HCT116 (cell line): Measurements from ENCODE around the gene MORN1.

Experiments used
- EZH2phosphoT487 ChIP-seq: fragments of 200-600 bp; IDR thresholded peaks from 2 replicates; pipeline ENCODE4 v1.6.1; 2018; ENCODE audit warnings: antibody characterized with exemption, borderline replicate concordance
- POLR2A ChIP-seq: IDR thresholded peaks from 2 replicates; pipeline ENCODE4 v1.7.0; 2011; ENCODE audit warnings: borderline replicate concordance; ENCODE audit not compliant: insufficient read depth, insufficient read length; ENCODE audit errors: extremely low read depth
- POLR2AphosphoS5 ChIP-seq: IDR thresholded peaks from 2 replicates; pipeline ENCODE4 v1.6.1; 2011; ENCODE audit warnings: mild to moderate bottlenecking, low read depth, low read length, moderate library complexity
- RAD21 ChIP-seq: IDR thresholded peaks from 2 replicates; pipeline ENCODE4 v1.6.1; 2012; ENCODE audit warnings: low read depth, mild to moderate bottlenecking
- SP1 ChIP-seq: IDR thresholded peaks from 2 replicates; pipeline ENCODE4 v1.6.1; 2012; ENCODE audit warnings: low read depth
- YY1 ChIP-seq: IDR thresholded peaks from 2 replicates; pipeline ENCODE4 v1.6.1; 2011; ENCODE audit warnings: low read length, low read depth, moderate library complexity, mild to moderate bottlenecking; ENCODE audit not compliant: insufficient replicate concordance; ENCODE audit errors: extremely low read depth
- ZFX ChIP-seq: fragments of 450-650 bp; IDR thresholded peaks from 2 replicates; pipeline ENCODE4 v1.6.1; 2017
- TF ChIP-seq, protein P1 (sequence below): IDR thresholded peaks from 2 replicates; pipeline ENCODE4 v1.6.1; 2012
- TF ChIP-seq, protein P2 (sequence below), 3 experiments: fragments of 200-600 bp in 1 of 3; sonication (generic) in 1 of 3; IDR thresholded peaks in 2 of 3; conservative IDR thresholded peaks in 1 of 3; 2 replicates each; pipeline ENCODE4 v1.5.1; 2012 to 2017; ENCODE audit warnings: low read depth in 2 of 3, low read length in 2 of 3, antibody characterized with exemption in 1 of 3, borderline replicate concordance in 1 of 3, control low read depth in 1 of 3, mild to moderate bottlenecking in 1 of 3, mixed read lengths in 1 of 3, mixed run types in 1 of 3, moderate library complexity in 1 of 3; ENCODE audit not compliant: insufficient read depth in 1 of 3
- TF ChIP-seq, protein P3 (sequence below): IDR thresholded peaks from 2 replicates; pipeline ENCODE4 v1.6.1; 2012; ENCODE audit warnings: low read depth

DNA sequence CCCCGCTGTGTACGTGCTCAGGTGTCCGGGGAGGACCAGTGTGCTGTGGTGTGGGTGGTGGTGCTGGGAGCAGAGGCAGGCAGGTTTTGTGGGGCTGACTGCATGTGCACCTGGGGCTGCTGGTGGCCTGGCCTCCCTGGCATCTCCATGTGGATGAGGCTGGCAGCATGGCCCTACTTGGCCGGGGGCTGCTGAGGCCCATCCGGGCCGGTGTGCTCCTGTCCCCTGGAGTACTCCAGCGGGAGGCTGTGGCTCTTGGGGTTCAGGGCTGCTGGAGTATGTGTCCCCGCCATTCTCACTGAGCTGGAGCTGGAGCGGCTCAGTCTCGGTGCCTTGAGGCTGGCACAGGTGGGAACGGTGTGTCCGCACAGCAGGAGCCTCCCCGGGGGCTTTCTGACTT is 41.8 kb upstream of the MORN1 start:
- TF ChIP-seq, protein P1, sequence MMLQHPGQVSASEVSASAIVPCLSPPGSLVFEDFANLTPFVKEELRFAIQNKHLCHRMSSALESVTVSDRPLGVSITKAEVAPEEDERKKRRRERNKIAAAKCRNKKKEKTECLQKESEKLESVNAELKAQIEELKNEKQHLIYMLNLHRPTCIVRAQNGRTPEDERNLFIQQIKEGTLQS = no peak
- no peak for TF ChIP-seq POLR2AphosphoS5
- TF ChIP-seq, protein P2, sequence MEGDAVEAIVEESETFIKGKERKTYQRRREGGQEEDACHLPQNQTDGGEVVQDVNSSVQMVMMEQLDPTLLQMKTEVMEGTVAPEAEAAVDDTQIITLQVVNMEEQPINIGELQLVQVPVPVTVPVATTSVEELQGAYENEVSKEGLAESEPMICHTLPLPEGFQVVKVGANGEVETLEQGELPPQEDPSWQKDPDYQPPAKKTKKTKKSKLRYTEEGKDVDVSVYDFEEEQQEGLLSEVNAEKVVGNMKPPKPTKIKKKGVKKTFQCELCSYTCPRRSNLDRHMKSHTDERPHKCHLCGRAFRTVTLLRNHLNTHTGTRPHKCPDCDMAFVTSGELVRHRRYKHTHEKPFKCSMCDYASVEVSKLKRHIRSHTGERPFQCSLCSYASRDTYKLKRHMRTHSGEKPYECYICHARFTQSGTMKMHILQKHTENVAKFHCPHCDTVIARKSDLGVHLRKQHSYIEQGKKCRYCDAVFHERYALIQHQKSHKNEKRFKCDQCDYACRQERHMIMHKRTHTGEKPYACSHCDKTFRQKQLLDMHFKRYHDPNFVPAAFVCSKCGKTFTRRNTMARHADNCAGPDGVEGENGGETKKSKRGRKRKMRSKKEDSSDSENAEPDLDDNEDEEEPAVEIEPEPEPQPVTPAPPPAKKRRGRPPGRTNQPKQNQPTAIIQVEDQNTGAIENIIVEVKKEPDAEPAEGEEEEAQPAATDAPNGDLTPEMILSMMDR (IDR thresholded peaks at IDR 0.05 in 2 of 3, conservative IDR thresholded peaks at IDR 0.05 in 1 of 3; ENCODE audit: borderline replicate concordance in 1 of 3, insufficient read depth in 1 of 3, low read depth in 2 of 3, low read length in 2 of 3) = no peak
- no peak for TF ChIP-seq POLR2A
- TF ChIP-seq YY1 = no peak
- TF ChIP-seq SP1 = no peak
- no peak for TF ChIP-seq ZFX
- TF ChIP-seq, protein P3, sequence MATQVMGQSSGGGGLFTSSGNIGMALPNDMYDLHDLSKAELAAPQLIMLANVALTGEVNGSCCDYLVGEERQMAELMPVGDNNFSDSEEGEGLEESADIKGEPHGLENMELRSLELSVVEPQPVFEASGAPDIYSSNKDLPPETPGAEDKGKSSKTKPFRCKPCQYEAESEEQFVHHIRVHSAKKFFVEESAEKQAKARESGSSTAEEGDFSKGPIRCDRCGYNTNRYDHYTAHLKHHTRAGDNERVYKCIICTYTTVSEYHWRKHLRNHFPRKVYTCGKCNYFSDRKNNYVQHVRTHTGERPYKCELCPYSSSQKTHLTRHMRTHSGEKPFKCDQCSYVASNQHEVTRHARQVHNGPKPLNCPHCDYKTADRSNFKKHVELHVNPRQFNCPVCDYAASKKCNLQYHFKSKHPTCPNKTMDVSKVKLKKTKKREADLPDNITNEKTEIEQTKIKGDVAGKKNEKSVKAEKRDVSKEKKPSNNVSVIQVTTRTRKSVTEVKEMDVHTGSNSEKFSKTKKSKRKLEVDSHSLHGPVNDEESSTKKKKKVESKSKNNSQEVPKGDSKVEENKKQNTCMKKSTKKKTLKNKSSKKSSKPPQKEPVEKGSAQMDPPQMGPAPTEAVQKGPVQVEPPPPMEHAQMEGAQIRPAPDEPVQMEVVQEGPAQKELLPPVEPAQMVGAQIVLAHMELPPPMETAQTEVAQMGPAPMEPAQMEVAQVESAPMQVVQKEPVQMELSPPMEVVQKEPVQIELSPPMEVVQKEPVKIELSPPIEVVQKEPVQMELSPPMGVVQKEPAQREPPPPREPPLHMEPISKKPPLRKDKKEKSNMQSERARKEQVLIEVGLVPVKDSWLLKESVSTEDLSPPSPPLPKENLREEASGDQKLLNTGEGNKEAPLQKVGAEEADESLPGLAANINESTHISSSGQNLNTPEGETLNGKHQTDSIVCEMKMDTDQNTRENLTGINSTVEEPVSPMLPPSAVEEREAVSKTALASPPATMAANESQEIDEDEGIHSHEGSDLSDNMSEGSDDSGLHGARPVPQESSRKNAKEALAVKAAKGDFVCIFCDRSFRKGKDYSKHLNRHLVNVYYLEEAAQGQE = no peak
- no peak for TF ChIP-seq EZH2phosphoT487
- TF ChIP-seq RAD21 = no peak
